RWPE2 (cell line): ENCODE data around the gene ZNF213.

Experiments
- ATAC-seq: fragments of 200-7000 bp; cut with Tn5 transposase; 3 replicates; pipeline ENCODE4 v1.9.1; 2021; ENCODE audit warnings: low read depth
- DNase-seq: peaks from one replicate; pipeline ENCODE4 v3.0.0-alpha.2; 2020; ENCODE audit warnings: low spot score
- H3K27ac ChIP-seq: fragments of 450-650 bp; 2 replicates; pipeline ENCODE4 v1.5.1; 2017; ENCODE audit warnings: mild to moderate bottlenecking; ENCODE audit not compliant: poor library complexity, severe bottlenecking
- H3K27me3 ChIP-seq: fragments of 250-450 bp; sonication (Bioruptor Pico); 2 replicates; pipeline ENCODE4 v1.5.1; 2021; ENCODE audit warnings: mild to moderate bottlenecking, moderate library complexity; ENCODE audit not compliant: insufficient read depth, poor library complexity, severe bottlenecking
- H3K36me3 ChIP-seq: fragments of 250-450 bp; sonication (Bioruptor Pico); 2 replicates; pipeline ENCODE4 v1.5.1; 2020; ENCODE audit warnings: low read depth, mild to moderate bottlenecking, moderate library complexity
- H3K4me1 ChIP-seq: fragments of 250-450 bp; sonication (Bioruptor Pico); 2 replicates; pipeline ENCODE4 v1.5.1; 2021; ENCODE audit warnings: mild to moderate bottlenecking, moderate library complexity; ENCODE audit not compliant: insufficient read depth, poor library complexity, severe bottlenecking
- H3K4me3 ChIP-seq: fragments of 250-450 bp; sonication (Bioruptor Pico); 2 replicates; pipeline ENCODE4 v1.5.1; 2021; ENCODE audit warnings: mild to moderate bottlenecking, moderate library complexity; ENCODE audit not compliant: severe bottlenecking
- H3K9me3 ChIP-seq: fragments of 250-450 bp; sonication (Bioruptor Pico); 2 replicates; pipeline ENCODE4 v1.5.1; 2021; ENCODE audit warnings: mild to moderate bottlenecking, moderate library complexity; ENCODE audit not compliant: severe bottlenecking
- CTCF ChIP-seq: fragments of 450-650 bp; IDR thresholded peaks from one replicate; pipeline ENCODE4 v1.5.1; 2017; ENCODE audit warnings: mild to moderate bottlenecking, moderate library complexity; ENCODE audit not compliant: poor library complexity, severe bottlenecking

The ZNF213 gene

DNA sequence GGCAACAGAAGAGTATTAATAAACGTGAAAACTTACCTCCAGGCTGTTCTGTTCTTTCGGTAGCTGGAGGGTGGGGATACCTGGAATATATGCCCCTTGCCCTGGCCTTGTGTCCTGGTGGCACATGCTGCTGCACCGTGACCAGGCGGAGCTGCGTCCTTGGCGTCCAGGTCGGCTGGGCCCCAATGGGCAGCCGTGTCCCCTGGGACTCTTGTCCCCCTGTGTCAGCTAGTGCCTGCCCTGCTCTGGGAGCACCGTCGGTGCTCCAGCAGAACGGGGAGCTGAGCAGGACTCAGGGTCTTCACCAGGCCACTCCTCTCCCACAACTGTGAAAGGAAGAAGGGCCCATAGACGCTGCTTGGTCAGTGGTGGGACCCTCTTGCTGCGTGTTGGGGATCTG is 7.9 kb downstream of the ZNF213 start:
- Histone ChIP-seq H3K4me1 (no peaks in the 10 kb centered on the region), H3K4me3 (no peak overlapping the region), H3K27me3 (no peaks in the 10 kb centered on the region), H3K27ac (no peak overlapping the region), H3K9me3 (no peaks in the 10 kb centered on the region), H3K36me3 (no peaks in the 10 kb centered on the region)
- DNase-seq (no peak), ATAC-seq (no peak)
- TF ChIP-seq CTCF, result no peak

DNA sequence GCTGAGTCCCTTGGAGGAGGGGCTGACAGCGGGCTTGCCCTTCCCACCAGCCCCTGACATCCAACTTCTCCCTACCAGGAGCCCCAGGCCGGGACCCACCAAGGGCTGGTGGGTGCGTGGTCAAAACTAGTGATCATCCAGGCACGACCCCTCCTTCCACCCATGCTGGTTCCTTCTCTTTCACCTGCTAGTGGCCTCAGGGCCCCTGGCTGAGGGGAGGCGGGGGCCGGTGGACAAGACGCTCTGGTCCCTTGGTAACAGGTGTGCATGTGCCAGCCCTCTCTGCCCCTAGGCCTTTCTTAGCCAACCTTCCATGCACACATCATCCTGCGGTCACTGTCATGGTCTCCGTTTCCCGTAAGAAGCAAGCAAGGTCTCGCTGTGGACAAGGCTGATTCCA is 8.4 kb downstream of the ZNF213 start:
- ATAC-seq, result no peak
- DNase-seq, result no peak
- no peaks in the 10 kb centered on the region for H3K27me3 ChIP-seq
- TF ChIP-seq CTCF, result no peak
- no peak overlapping the region for H3K4me3 ChIP-seq
- H3K4me1 ChIP-seq, result no peaks in the 10 kb centered on the region
- H3K36me3 ChIP-seq, result no peaks in the 10 kb centered on the region
- H3K27ac ChIP-seq, result no peak overlapping the region
- no peaks in the 10 kb centered on the region for H3K9me3 ChIP-seq

GRCh38 chr16:3143598-3144320 is 8.9 kb downstream of the ZNF213 start:
- no peak for DNase-seq
- H3K4me3 ChIP-seq, result no peak overlapping the region
- no peaks in the 10 kb centered on the region for H3K4me1 ChIP-seq

DNA sequence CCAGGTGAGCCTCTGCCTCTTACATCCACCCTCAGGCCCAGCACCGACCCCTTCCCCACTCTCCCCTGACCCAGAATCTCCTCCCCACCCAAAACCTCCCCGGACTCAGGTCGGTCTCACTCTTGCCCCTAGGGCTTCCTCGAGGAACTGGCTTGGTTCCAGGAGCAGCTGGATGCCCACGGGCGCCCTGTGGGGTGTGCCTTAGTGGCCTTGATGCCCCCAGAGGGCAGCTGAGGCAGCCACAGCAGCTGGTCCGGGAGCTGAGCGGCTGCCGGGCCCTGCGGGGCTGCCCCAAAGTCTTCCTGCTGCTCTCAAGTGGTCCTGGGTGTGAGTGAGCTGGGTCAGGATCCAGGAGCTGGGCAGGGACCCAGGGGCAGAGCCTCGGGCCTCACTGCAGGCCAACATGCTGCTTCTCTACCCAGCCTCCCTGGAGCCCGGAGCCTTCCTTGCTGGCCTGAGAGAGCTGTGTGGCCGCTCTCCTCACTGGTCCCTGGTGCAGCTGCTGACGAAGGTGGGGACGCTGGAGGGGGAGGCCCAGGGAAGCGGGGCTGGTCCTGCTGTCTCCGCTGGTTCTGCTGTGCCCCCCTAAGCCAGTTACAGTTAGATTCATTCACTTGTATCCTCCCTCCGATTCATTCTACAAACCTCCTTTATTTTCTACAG is 9.6 kb downstream of the ZNF213 start:
- H3K4me1 ChIP-seq, result no peaks in the 10 kb centered on the region
- no peaks in the 10 kb centered on the region for H3K27me3 ChIP-seq
- H3K27ac ChIP-seq, result no peak overlapping the region
- H3K9me3 ChIP-seq, result no peaks in the 10 kb centered on the region
- no peak for DNase-seq
- no peak for TF ChIP-seq CTCF
- no peak overlapping the region for H3K4me3 ChIP-seq
- H3K36me3 ChIP-seq, result no peaks in the 10 kb centered on the region
- no peak for ATAC-seq

More at GRCh38 chr16:3143598-3144320, 8.9 kb downstream of the ZNF213 start:
- peak; percentile 17; the same call in 1 of the 3 replicates for ATAC-seq
- no peak for TF ChIP-seq CTCF
- Histone ChIP-seq H3K9me3 (no peaks in the 10 kb centered on the region), H3K27ac (no peak overlapping the region), H3K27me3 (no peaks in the 10 kb centered on the region), H3K36me3 (no peaks in the 10 kb centered on the region)

- no peaks in the 10 kb centered on the region for H3K27me3 ChIP-seq
- DNase-seq (no peak), ATAC-seq (0 out of 3 replicates have a peak, but pooled peaks have one; percentile 4)
- H3K4me1 ChIP-seq, result no peaks in the 10 kb centered on the region
- H3K4me3 ChIP-seq, result no peak overlapping the region
- no peak for TF ChIP-seq CTCF
- H3K27ac ChIP-seq, result no peak overlapping the region
- H3K36me3 ChIP-seq, result no peaks in the 10 kb centered on the region
- no peaks in the 10 kb centered on the region for H3K9me3 ChIP-seq
These were observed 10.3 kb downstream of the ZNF213 start for GRCh38 chr16:3145151-3145550.
